Left lung (tissue), 10 donors: ENCODE data around the gene LRFN3. TPM values are rescaled to one million over a fixed set of nuclear protein-coding genes. Genes with fewer than 3 reads are reported as not detected.

ENCODE experiments used
- ATAC-seq: fragments of 200-7000 bp; cut with Tn5 transposase; one replicate; pipeline ENCODE4 v1.9.1; 2020; ENCODE audit warnings: moderate library complexity
- DNase-seq, 4 donors: peaks; one replicate each; pipeline ENCODE4 v3.0.0-alpha.2; 2013 to 2020
- H3K27ac ChIP-seq, 2 donors: fragments of 200-600 bp; sonication (generic) in 1 of 2; one replicate each; pipeline versions ENCODE4 v1.5.0 to v1.8.0; 2020 to 2021
- H3K27me3 ChIP-seq, 2 donors: fragments of 200-600 bp; sonication (generic) in 1 of 2; one replicate each; pipeline versions ENCODE4 v1.5.0 to v1.8.0; 2020 to 2021
- H3K36me3 ChIP-seq, 2 donors: fragments of 200-600 bp; sonication (generic) in 1 of 2; one replicate each; pipeline versions ENCODE4 v1.5.0 to v1.8.0; 2020 to 2021
- H3K4me1 ChIP-seq, 2 donors: fragments of 200-600 bp; one replicate each; pipeline ENCODE4 v1.8.0; 2021
- H3K4me3 ChIP-seq, 2 donors: fragments of 200-600 bp; sonication (generic) in 1 of 2; one replicate each; pipeline versions ENCODE4 v1.5.0 to v1.8.0; 2020 to 2021; ENCODE audit warnings: mild to moderate bottlenecking in 1 of 2
- H3K9me3 ChIP-seq, 2 donors: fragments of 200-600 bp; sonication (generic) in 1 of 2; one replicate each; pipeline versions ENCODE4 v1.5.0 to v1.8.0; 2020 to 2021
- CTCF ChIP-seq, 2 donors: fragments of 200-600 bp; sonication (generic) in 1 of 2; IDR thresholded peaks; one replicate each; pipeline versions ENCODE4 v1.5.0 to v1.8.0; 2021; ENCODE audit warnings: antibody characterized with exemption in 2 of 2
- intact Hi-C, 2 donors: fragments of 100-400 bp; cut with DNase I; formaldehyde crosslinking; loops; one replicate each; pipeline versions ENCODE4 v1.11.2 to v1.14.2; 2022
- polyA plus RNA-seq, 6 donors: library from polyadenylated mRNA; unstranded; fragments of 120-200 nt; gene quantifications; one replicate each; pipeline ENCODE4 v1.2.1, GENCODE V29; 2013; ENCODE audit not compliant: insufficient read length in 6 of 6
- total RNA-seq, 2 donors: library from RNA; stranded (reverse); fragmentation: NEBNext Ultra II Directional; extraction: Animal tissue kit (Norgen Biotek cat#: 25700); gene quantifications; one replicate each; pipeline ENCODE4 v1.2.1, GENCODE V29; 2021
- donor health status: DM: no; HTN: yes; CAD: no.
- donor health status: DM: no; HTN: no; CAD: no.

LRFN3 gene
- total and polyA plus RNA-seq, 8 donors, result 8.0 to 14.8 (median 12.3) TPM

- TF ChIP-seq CTCF (IDR thresholded peaks at IDR 0.05), result no peak
Observed at GRCh38 chr19:35896643-35897040, 39.5 kb upstream of the LRFN3 start.

GRCh38 chr19:35897706-35898451 is 38.3 kb upstream of the LRFN3 start:
- H3K9me3 ChIP-seq, result no peaks in the 10 kb centered on the region
- ATAC-seq, result no peak
- peaks cover 0 to 52% of the 10 kb centered on the region in 2 donors for H3K36me3 ChIP-seq
- TF ChIP-seq CTCF (IDR thresholded peaks at IDR 0.05), result no peak
- peak overlapping the region; percentile 91 to 96 for H3K27ac ChIP-seq
- H3K4me1 ChIP-seq, result peaks cover 13 to 52% of the 10 kb centered on the region in 2 donors
- intact Hi-C loops, result no loop called here
- DNase-seq, result peak in 1 of 4 donors; percentile 54
- peak overlapping the region; percentile 68 to 80 for H3K4me3 ChIP-seq
- no peaks in the 10 kb centered on the region for H3K27me3 ChIP-seq

More at GRCh38 chr19:35896643-35897040, 39.5 kb upstream of the LRFN3 start:
- no peaks in the 10 kb centered on the region for H3K27me3 ChIP-seq
- ATAC-seq (no peak), DNase-seq (peak in 1 of 4 donors; percentile 66)
- H3K36me3 ChIP-seq, result peaks cover 0 to 64% of the 10 kb centered on the region in 2 donors
- intact Hi-C loops, result no loop called here
- H3K27ac ChIP-seq, result no peak overlapping the region
- H3K9me3 ChIP-seq, result no peaks in the 10 kb centered on the region
- peaks cover 13 to 40% of the 10 kb centered on the region in 2 donors for H3K4me1 ChIP-seq
- H3K4me3 ChIP-seq, result no peak overlapping the region

- no peak for TF ChIP-seq CTCF (IDR thresholded peaks at IDR 0.05)
- Histone ChIP-seq H3K4me1 (peaks cover 13 to 58% of the 10 kb centered on the region in 2 donors), H3K4me3 (peak overlapping the region; percentile 68 to 80), H3K27ac (peak overlapping the region; percentile 91 to 96), H3K36me3 (peaks cover 0 to 46% of the 10 kb centered on the region in 2 donors), H3K27me3 (no peaks in the 10 kb centered on the region), H3K9me3 (no peaks in the 10 kb centered on the region)
- intact Hi-C loops, result no loop called here
- DNase-seq (peak in 1 of 4 donors; percentile 88), ATAC-seq (peak; percentile 22)
Observed at GRCh38 chr19:35898499-35898809, 37.7 kb upstream of the LRFN3 start.

- no peaks in the 10 kb centered on the region for H3K9me3 ChIP-seq
- H3K4me3 ChIP-seq, result peak overlapping the region; percentile 68 to 80
- peaks cover 0 to 34% of the 10 kb centered on the region in 2 donors for H3K36me3 ChIP-seq
- ATAC-seq, result peak; percentile 87
- H3K27me3 ChIP-seq, result no peaks in the 10 kb centered on the region
- TF ChIP-seq CTCF (IDR thresholded peaks at IDR 0.05), result no peak
- DNase-seq, result peak; percentile 66 to 95 (median 88)
- H3K27ac ChIP-seq, result peak overlapping the region; percentile 91 to 96
- peaks cover 13 to 70% of the 10 kb centered on the region in 2 donors for H3K4me1 ChIP-seq
- intact Hi-C loops, result no loop called here
Observed at GRCh38 chr19:35899547-35900214, 36.5 kb upstream of the LRFN3 start.

- TF ChIP-seq CTCF (IDR thresholded peaks at IDR 0.05), result no peak
- Histone ChIP-seq H3K36me3 (peaks cover 0 to 19% of the 10 kb centered on the region in 2 donors), H3K4me3 (peak overlapping the region in 1 of 2 donors; percentile 80), H3K9me3 (no peaks in the 10 kb centered on the region), H3K27ac (peak overlapping the region; percentile 91 to 96), H3K4me1 (peaks cover 13 to 79% of the 10 kb centered on the region in 2 donors), H3K27me3 (no peaks in the 10 kb centered on the region)
- DNase-seq (peak in 1 of 4 donors; percentile 62), ATAC-seq (no peak)
- intact Hi-C loops, result no loop called here
Observed at GRCh38 chr19:35901055-35901644, 35.0 kb upstream of the LRFN3 start.
